NCI-H128 (cell line): Measurements from ENCODE around the gene MMRN1.

Experiments used
- DNase-seq: peaks from one replicate; lab custom pipeline; 2025; ENCODE audit not compliant: unreplicated experiment; lab: John Stamatoyannopoulos, UW

MMRN1 gene

GRCh38 chr4:89906777-89907521 is 12.3 kb downstream of the MMRN1 start:
- DNase-seq, result no peak

- DNase-seq, result no peak
Measured at GRCh38 chr4:89909889-89910288, 15.2 kb downstream of the MMRN1 start.

- DNase-seq, result no peak
Measured at GRCh38 chr4:89913623-89914022, 19.0 kb downstream of the MMRN1 start.

GRCh38 chr4:89914609-89915550 is 20.2 kb downstream of the MMRN1 start:
- no peak for DNase-seq

- DNase-seq, result no peak
Measured at GRCh38 chr4:89915937-89916336, 21.3 kb downstream of the MMRN1 start.

GRCh38 chr4:89922848-89923416 is 28.3 kb downstream of the MMRN1 start:
- no peak for DNase-seq

GRCh38 chr4:89928838-89929237 is 34.2 kb downstream of the MMRN1 start:
- DNase-seq, result no peak

- DNase-seq, result no peak
Measured at GRCh38 chr4:89929425-89930159, 34.9 kb downstream of the MMRN1 start.

- DNase-seq, result no peak
Measured at GRCh38 chr4:89939546-89939945, 44.9 kb downstream of the MMRN1 start.

GRCh38 chr4:89939994-89940393 is 45.3 kb downstream of the MMRN1 start:
- no peak for DNase-seq

- DNase-seq, result no peak
Measured at GRCh38 chr4:89942811-89943210, 48.2 kb downstream of the MMRN1 start.

- DNase-seq, result no peak
Measured at GRCh38 chr4:89949782-89950387, 55.2 kb downstream of the MMRN1 start.

GRCh38 chr4:89952458-89952857 is 57.8 kb downstream of the MMRN1 start:
- DNase-seq, result no peak

GRCh38 chr4:89954906-89955695 is 60.4 kb downstream of the MMRN1 start:
- DNase-seq, result no peak

- DNase-seq, result no peak
Measured at GRCh38 chr4:89957046-89957926, 62.6 kb downstream of the MMRN1 start.

- no peak for DNase-seq
Measured at GRCh38 chr4:89981789-89982334, 87.2 kb downstream of the MMRN1 start.

GRCh38 chr4:89988268-89988667 is 93.6 kb downstream of the MMRN1 start:
- DNase-seq, result no peak

GRCh38 chr4:89992744-89993143 is 98.1 kb downstream of the MMRN1 start:
- no peak for DNase-seq
